Skeletal muscle tissue (tissue), 4 donors: ENCODE measurements around the gene PDPR. TPM values are rescaled to one million over a fixed set of nuclear protein-coding genes. Genes with fewer than 3 reads are reported as not detected.
"Not testable (repeated sequence)": the region's sequence is repeated elsewhere in the genome, so short reads cannot be mapped to it uniquely, and the experiment has no call there.

Experiments
- H3K27ac ChIP-seq: one replicate; pipeline ENCODE4 v1.7.0; 2013; ENCODE audit warnings: mild to moderate bottlenecking, low read depth, low read length, inconsistent platforms
- H3K27me3 ChIP-seq, 3 donors: one replicate each; pipeline ENCODE4 v1.7.0; 2013; ENCODE audit warnings: low read length in 3 of 3; ENCODE audit not compliant: control insufficient read depth in 3 of 3, insufficient read depth in 3 of 3
- H3K36me3 ChIP-seq, 3 donors: one replicate each; pipeline ENCODE4 v1.7.0; 2013; ENCODE audit warnings: low read length in 3 of 3; ENCODE audit not compliant: control insufficient read depth in 3 of 3, insufficient read depth in 3 of 3
- H3K4me1 ChIP-seq, 3 donors: one replicate each; pipeline ENCODE4 v1.7.0; 2013; ENCODE audit warnings: low read length in 3 of 3, mild to moderate bottlenecking in 3 of 3; ENCODE audit not compliant: control insufficient read depth in 3 of 3, insufficient read depth in 3 of 3
- H3K4me3 ChIP-seq, 3 donors: one replicate each; pipeline ENCODE4 v1.7.0; 2013; ENCODE audit warnings: low read length in 3 of 3
- H3K9ac ChIP-seq, 3 donors: one replicate each; pipeline ENCODE4 v1.7.0; 2013; ENCODE audit warnings: low read length in 3 of 3, mild to moderate bottlenecking in 3 of 3, moderate library complexity in 2 of 3, low read depth in 1 of 3
- H3K9me3 ChIP-seq, 3 donors: one replicate each; pipeline ENCODE4 v1.7.0; 2013; ENCODE audit warnings: low read length in 3 of 3; ENCODE audit not compliant: control insufficient read depth in 3 of 3
- total RNA-seq: library from RNA; depleted of rRNA; stranded (reverse); fragments of >200 nt; gene quantifications from one replicate; pipeline ENCODE4 v1.2.3, GENCODE V29; 2014
- donor health status: Osteomylitis.

The PDPR gene
- total RNA-seq, 1 donor from 2014 or later, result 16.2 TPM

DNA sequence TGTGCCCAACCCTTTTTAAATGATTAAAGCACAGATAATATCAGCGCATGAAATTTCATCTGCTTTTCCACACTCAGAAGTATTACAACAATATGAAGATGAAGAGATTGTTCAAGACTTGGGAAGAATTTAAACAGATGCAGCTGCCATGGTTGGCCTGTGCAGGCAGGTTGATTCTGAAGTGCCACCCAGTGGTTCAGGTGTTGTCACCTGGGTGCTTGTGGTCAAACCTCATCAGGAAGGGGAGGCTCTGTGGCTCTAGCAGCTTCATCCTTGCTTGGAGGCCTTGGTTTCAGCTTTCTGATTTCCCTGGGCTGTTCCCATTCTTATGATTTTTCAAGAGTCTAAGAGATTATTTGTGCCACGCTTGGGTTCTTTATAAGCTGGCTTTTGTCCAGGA, 37.3 kb downstream of the PDPR start:
- no peaks in the 10 kb centered on the region for H3K27me3 ChIP-seq
- H3K36me3 ChIP-seq, result peaks cover 31 to 70% (median 32%) of the 10 kb centered on the region in 3 donors
- peaks cover 0 to 11% (median 7%) of the 10 kb centered on the region in 3 donors for H3K4me1 ChIP-seq
- no peak overlapping the region for H3K9ac ChIP-seq
- no peak overlapping the region for H3K4me3 ChIP-seq
- H3K9me3 ChIP-seq, result no peaks in the 10 kb centered on the region
- H3K27ac ChIP-seq, result no peak overlapping the region

- Histone ChIP-seq H3K27me3 (no peaks in the 10 kb centered on the region), H3K4me1 (peaks cover 0 to 11% (median 7%) of the 10 kb centered on the region in 3 donors), H3K36me3 (peaks cover 38 to 76% (median 39%) of the 10 kb centered on the region in 3 donors), H3K9ac (no peak overlapping the region), H3K4me3 (no peak overlapping the region), H3K9me3 (no peaks in the 10 kb centered on the region), H3K27ac (no peak overlapping the region)
Observed at GRCh38 chr16:70151941-70152509, 37.9 kb downstream of the PDPR start.

DNA sequence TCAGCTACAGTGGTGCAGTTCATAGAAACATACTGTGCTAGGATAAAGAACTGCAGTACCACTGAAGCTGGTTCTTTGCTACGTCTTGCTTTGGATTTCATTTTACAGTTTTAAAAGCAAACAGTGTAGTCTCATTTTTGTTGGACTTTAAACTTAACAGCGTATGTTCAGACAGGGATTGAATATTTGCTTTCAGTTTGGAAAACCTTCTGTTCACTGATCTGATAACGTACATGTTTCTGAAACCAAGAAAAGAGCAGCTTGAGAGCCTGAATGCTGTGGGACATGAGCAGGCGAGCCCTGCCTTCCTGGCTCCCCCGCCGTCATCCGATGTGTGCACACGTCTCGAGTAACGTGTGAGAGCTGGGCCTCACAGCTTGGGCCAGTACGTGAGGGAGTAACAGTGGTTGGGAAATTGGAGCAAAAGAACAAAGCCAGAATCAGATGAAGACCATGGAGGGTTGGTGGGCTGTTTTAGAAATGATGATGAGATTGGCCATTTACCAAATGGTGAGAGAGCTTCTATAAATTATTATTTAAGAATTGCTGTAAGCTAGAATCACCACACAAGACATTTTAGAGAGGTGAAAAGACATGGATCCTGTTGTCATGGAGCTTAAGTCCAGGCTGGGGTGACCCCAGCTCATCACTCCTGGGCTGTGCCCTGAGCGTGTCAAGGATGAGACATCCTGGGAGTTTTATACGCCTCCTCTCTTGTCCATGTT, 38.6 kb downstream of the PDPR start:
- H3K27ac ChIP-seq, result peak overlapping the region; percentile 49
- peaks cover 0 to 11% (median 7%) of the 10 kb centered on the region in 3 donors for H3K4me1 ChIP-seq
- H3K4me3 ChIP-seq, result peak overlapping the region in 1 of 3 donors; percentile 15
- peak overlapping the region in 1 of 3 donors; percentile 11 for H3K9ac ChIP-seq
- H3K27me3 ChIP-seq, result no peaks in the 10 kb centered on the region
- peaks cover 43 to 81% (median 46%) of the 10 kb centered on the region in 3 donors for H3K36me3 ChIP-seq
- H3K9me3 ChIP-seq, result no peaks in the 10 kb centered on the region

DNA sequence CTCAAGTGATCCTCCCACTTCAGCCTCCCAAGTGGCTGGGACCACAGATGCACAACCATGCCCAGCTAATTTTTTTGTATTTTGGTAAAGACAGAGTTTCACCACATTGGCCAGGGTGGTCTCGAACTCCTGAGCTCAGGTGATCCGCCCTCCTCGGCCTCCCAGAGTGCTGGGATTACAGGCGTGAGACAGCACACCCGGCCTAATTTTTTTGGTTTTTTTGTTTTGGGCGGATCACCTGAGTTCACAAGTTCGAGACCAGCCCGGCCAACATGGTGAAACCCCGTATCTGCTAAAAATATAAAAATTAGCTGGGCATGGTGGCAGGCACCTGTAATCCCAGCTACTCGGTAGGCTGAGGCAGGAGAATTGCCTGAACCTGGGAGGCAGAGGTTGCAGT, 40.6 kb downstream of the PDPR start:
- not testable (repeated sequence) for H3K9ac ChIP-seq, H3K27me3 ChIP-seq, H3K27ac ChIP-seq, H3K9me3 ChIP-seq, H3K4me3 ChIP-seq
- peaks cover 50 to 85% (median 61%) of the 10 kb centered on the region in 3 donors for H3K36me3 ChIP-seq
- peaks cover 0 to 11% (median 7%) of the 10 kb centered on the region in 3 donors for H3K4me1 ChIP-seq

DNA sequence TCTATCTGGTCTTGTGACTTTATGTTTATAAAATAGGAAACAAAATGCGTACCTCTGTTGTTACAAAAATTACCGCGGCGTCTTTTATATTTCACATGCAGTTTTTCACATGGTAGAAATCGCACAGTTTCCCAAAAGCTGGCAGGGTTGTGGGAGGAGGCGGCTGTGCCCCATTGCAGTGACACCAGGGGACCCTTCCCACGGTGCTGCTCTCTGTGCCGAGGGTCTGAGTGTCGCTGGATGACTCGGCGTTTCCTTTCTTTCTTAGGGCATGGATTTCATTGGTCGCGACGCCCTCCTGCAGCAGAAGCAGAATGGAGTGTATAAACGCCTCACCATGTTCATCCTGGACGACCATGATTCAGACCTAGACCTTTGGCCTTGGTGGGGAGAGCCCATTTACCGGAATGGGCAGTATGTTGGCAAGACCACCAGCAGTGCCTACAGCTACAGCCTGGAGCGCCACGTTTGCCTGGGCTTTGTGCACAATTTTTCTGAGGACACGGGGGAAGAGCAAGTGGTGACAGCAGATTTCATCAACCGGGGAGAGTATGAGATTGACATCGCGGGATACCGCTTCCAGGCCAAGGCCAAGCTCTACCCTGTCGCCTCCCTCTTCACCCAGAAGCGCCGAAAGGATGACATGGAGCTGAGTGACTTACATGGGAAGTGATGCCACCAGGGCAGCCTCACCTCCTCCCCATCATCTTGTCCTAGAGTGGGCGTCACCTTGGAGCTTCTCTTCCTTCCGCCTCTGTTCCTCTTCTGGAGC, 42.3 kb downstream of the PDPR start:
- Histone ChIP-seq H3K4me3 (no peak overlapping the region), H3K36me3 (peaks cover 53 to 87% (median 72%) of the 10 kb centered on the region in 3 donors), H3K27me3 (no peaks in the 10 kb centered on the region), H3K27ac (no peak overlapping the region), H3K9ac (no peak overlapping the region), H3K4me1 (peaks cover 0 to 11% (median 7%) of the 10 kb centered on the region in 3 donors), H3K9me3 (no peaks in the 10 kb centered on the region)

DNA sequence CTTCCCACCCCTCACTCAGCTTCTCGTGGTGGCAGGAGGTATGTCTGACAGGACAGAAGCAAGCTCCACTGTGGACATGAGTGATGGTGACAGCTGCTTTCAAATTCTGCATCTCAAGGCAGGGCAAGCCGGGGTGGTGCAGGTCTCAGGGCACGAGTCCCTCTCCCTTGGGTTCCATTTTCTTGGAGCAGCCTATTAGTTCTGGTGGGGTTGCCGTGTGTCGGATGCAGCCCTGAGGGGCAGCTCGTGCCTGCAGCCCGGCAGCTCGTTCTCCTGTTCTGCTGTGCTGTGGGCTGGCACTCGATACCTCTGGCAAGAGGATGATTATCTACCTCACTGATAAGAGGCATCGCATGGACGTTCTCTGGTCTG, 43.0 kb downstream of the PDPR start:
- no peaks in the 10 kb centered on the region for H3K27me3 ChIP-seq
- H3K36me3 ChIP-seq, result peaks cover 48 to 86% (median 71%) of the 10 kb centered on the region in 3 donors
- H3K9me3 ChIP-seq, result no peaks in the 10 kb centered on the region
- H3K27ac ChIP-seq, result no peak overlapping the region
- H3K4me3 ChIP-seq, result no peak overlapping the region
- H3K9ac ChIP-seq, result no peak overlapping the region
- peaks cover 0 to 11% (median 7%) of the 10 kb centered on the region in 3 donors for H3K4me1 ChIP-seq

GRCh38 chr16:70157477-70158260, 43.5 kb downstream of the PDPR start:
- peaks cover 0 to 10% (median 7%) of the 10 kb centered on the region in 3 donors for H3K4me1 ChIP-seq
- H3K4me3 ChIP-seq, result no peak overlapping the region
- no peak overlapping the region for H3K9ac ChIP-seq
- H3K27me3 ChIP-seq, result no peaks in the 10 kb centered on the region
- H3K9me3 ChIP-seq, result no peaks in the 10 kb centered on the region
- no peak overlapping the region for H3K27ac ChIP-seq
- H3K36me3 ChIP-seq, result peaks cover 45 to 87% (median 69%) of the 10 kb centered on the region in 3 donors

GRCh38 chr16:70158261-70158939, 44.3 kb downstream of the PDPR start:
- H3K27me3 ChIP-seq, result no peaks in the 10 kb centered on the region
- no peaks in the 10 kb centered on the region for H3K9me3 ChIP-seq
- peaks cover 44 to 82% (median 67%) of the 10 kb centered on the region in 3 donors for H3K36me3 ChIP-seq
- H3K9ac ChIP-seq, result no peak overlapping the region
- H3K27ac ChIP-seq, result no peak overlapping the region
- H3K4me1 ChIP-seq, result peaks cover 0 to 2% (median 1%) of the 10 kb centered on the region in 3 donors
- H3K4me3 ChIP-seq, result no peak overlapping the region
